Activated T-cell treated with anti-CD3 and anti-CD28 coated beads, Interleukin-2, amount 50 U/mL, for 4 hours (primary cell): ENCODE measurements around the gene MNT. TPM values are rescaled to one million over a fixed set of nuclear protein-coding genes. Genes with fewer than 3 reads are reported as not detected.

Experiments
- ATAC-seq, 2 donors: fragments of 200-7000 bp; cut with Tn5 transposase; one replicate each; pipeline ENCODE4 v1.10.0; 2021
- DNase-seq: peaks from one replicate; pipeline ENCODE4 v3.0.0-alpha.2; 2020
- H3K27me3 Mint-ChIP-seq: one replicate; pipeline ENCODE4 v1.8.0; 2021; ENCODE audit warnings: low read depth, mixed read lengths
- H3K36me3 Mint-ChIP-seq: one replicate; pipeline ENCODE4 v1.8.0; 2022; ENCODE audit warnings: mixed read lengths; ENCODE audit not compliant: insufficient read depth
- H3K4me1 Mint-ChIP-seq: one replicate; pipeline ENCODE4 v1.8.0; 2021; ENCODE audit warnings: low read depth, mixed read lengths
- H3K4me3 Mint-ChIP-seq: one replicate; pipeline ENCODE4 v1.8.0; 2021; ENCODE audit warnings: mild to moderate bottlenecking, moderate library complexity, mixed read lengths
- H3K9me3 Mint-ChIP-seq: one replicate; pipeline ENCODE4 v1.8.0; 2021; ENCODE audit warnings: mixed read lengths
- total RNA-seq, 3 donors: library from RNA; stranded (reverse); gene quantifications; one replicate each; pipeline ENCODE4 v1.2.1, GENCODE V29; 2021

Gene MNT
- total RNA-seq, 3 donors from 2014 or later, result 27.8 to 30.7 (median 29.5) TPM

- Mint-ChIP-seq H3K4me1 (peaks cover 16% of the 10 kb centered on the region), H3K36me3 (peaks cover 9% of the 10 kb centered on the region), H3K4me3 (no peak overlapping the region), H3K9me3 (no peaks in the 10 kb centered on the region), H3K27me3 (no peaks in the 10 kb centered on the region)
- ATAC-seq (no peak), DNase-seq (no peak)
These were observed 65.1 kb downstream of the MNT start for GRCh38 chr17:2335726-2336214.

Other genes with a start within 250 kb of the MNT start
- 10 to 100 TPM; 27.9 to 36.1 (median 30.7) TPM for gene SMG6, start 97.3 kb downstream of the MNT start, total RNA-seq
- 1 to 10 TPM; 2.5 to 6.5 (median 6.1) TPM for gene SRR, start 97.1 kb downstream of the MNT start, total RNA-seq
- 100 to 1,000 TPM; 143 to 159 (median 156) TPM for gene TSR1, start 64.6 kb downstream of the MNT start, total RNA-seq
- 10 to 100 TPM; 40.1 to 41.3 (median 40.6) TPM for gene SGSM2, start 63.6 kb downstream of the MNT start, total RNA-seq
- 10 to 100 TPM; 69.7 to 73.9 (median 70.0) TPM for gene METTL16, start 110.8 kb upstream of the MNT start, total RNA-seq
- gene PAFAH1B1, start 192.6 kb upstream of the MNT start, total RNA-seq, result 100 to 1,000 TPM; 122 to 133 (median 130) TPM